Glomerular visceral epithelial cell (primary cell): Measurements from ENCODE around the gene DAO.
"Not testable (repeated sequence)": the region's sequence is repeated elsewhere in the genome, so short reads cannot be mapped to it uniquely, and the experiment has no call there.

ENCODE experiments used
- DNase-seq: peaks from one replicate; pipeline ENCODE4 v3.0.0-alpha.2; 2016; ENCODE audit errors: extremely low spot score

The DAO gene

GRCh38 chr12:108849660-108850059 lies 30.2 kb upstream of the DAO start:
- DNase-seq = no peak

- peak; percentile 53 for DNase-seq
Observed at GRCh38 chr12:108850854-108851573, 28.9 kb upstream of the DAO start.

GRCh38 chr12:108852674-108853309 lies 27.1 kb upstream of the DAO start:
- no peak for DNase-seq

- DNase-seq = no peak
Observed at GRCh38 chr12:108853426-108853825, 26.5 kb upstream of the DAO start.

GRCh38 chr12:108853981-108854446 lies 25.9 kb upstream of the DAO start:
- peak; percentile 71 for DNase-seq

GRCh38 chr12:108854451-108855283 lies 25.2 kb upstream of the DAO start:
- DNase-seq = peak; percentile 92

- peak; percentile 29 for DNase-seq
Observed at GRCh38 chr12:108855284-108856169, 24.4 kb upstream of the DAO start.

GRCh38 chr12:108856170-108856427 lies 23.8 kb upstream of the DAO start:
- no peak for DNase-seq

- DNase-seq = peak; percentile 63
Observed at GRCh38 chr12:108856428-108857157, 23.3 kb upstream of the DAO start.

GRCh38 chr12:108857158-108857407 lies 22.8 kb upstream of the DAO start:
- no peak for DNase-seq

GRCh38 chr12:108858311-108859074 lies 21.4 kb upstream of the DAO start:
- DNase-seq = peak; percentile 7

GRCh38 chr12:108859141-108859922 lies 20.6 kb upstream of the DAO start:
- DNase-seq = not testable (repeated sequence)

- DNase-seq = no peak
Observed at GRCh38 chr12:108859923-108860291, 20.0 kb upstream of the DAO start.

GRCh38 chr12:108860443-108860842 lies 19.4 kb upstream of the DAO start:
- DNase-seq = no peak

- no peak for DNase-seq
Observed at GRCh38 chr12:108861878-108862587, 17.9 kb upstream of the DAO start.

- no peak for DNase-seq
Observed at GRCh38 chr12:108862588-108862959, 17.3 kb upstream of the DAO start.

GRCh38 chr12:108865169-108865568 lies 14.7 kb upstream of the DAO start:
- DNase-seq = no peak

GRCh38 chr12:108866083-108866482 lies 13.8 kb upstream of the DAO start:
- not testable (repeated sequence) for DNase-seq

- no peak for DNase-seq
Observed at GRCh38 chr12:108868781-108869180, 11.1 kb upstream of the DAO start.
